ENCODE results near the gene GTF2H3. TPM values are rescaled to one million over a fixed set of nuclear protein-coding genes. Genes with fewer than 3 reads are reported as not detected.

GTF2H3 gene
- total RNA-seq, 2 experiments from 2014 or later: 60.4 to 77.1 TPM

DNA sequence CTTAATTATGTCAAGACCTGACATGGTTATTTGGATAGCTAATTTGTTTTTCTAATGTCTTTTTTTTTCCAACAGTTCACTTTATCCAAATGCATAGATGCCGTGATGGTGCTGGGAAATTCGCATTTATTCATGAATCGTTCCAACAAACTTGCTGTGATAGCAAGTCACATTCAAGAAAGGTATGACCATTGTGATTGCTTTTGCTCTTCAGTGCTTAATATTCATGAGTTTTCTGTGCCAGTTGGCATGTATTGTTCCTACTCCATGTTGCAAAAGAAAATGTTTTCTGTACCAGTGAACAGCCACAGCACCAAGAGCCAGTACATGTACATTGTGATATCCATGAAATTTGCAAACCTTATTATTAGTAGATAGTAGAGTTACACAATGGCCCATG, 11.8 kb downstream of the GTF2H3 start:
- CTCF ChIA-PET: interaction anchor here (0.7 kb wide), 1 partner anchor 1403 kb away, joined by 4 read pairs; no protein-coding TSS in a partner anchor
- no peaks in the 10 kb centered on the region for H3K9me3 Mint-ChIP-seq (ENCODE audit: low read depth)
- no peak overlapping the region for H3K27ac Mint-ChIP-seq
- H3K4me1 Mint-ChIP-seq: no peaks in the 10 kb centered on the region
- POLR2A ChIA-PET: no interaction called here
- intact Hi-C loops (cut with DNase I, micrococcal nuclease): no loop called here
- DNase-seq (no peak), ATAC-seq (no peak)
- peaks cover 30% of the 10 kb centered on the region for H3K36me3 Mint-ChIP-seq (ENCODE audit: low read depth)
- H3K4me3 Mint-ChIP-seq: no peak overlapping the region
- no peaks in the 10 kb centered on the region for H3K27me3 Mint-ChIP-seq

- intact Hi-C loops (cut with DNase I, micrococcal nuclease): no loop called here
- no peak for ATAC-seq
- ChIA-PET CTCF (no interaction called here), POLR2A (no interaction called here)
- H3K36me3 Mint-ChIP-seq (ENCODE audit: low read depth): peaks cover 35% of the 10 kb centered on the region
- H3K9me3 Mint-ChIP-seq (ENCODE audit: low read depth): no peaks in the 10 kb centered on the region
- no peak overlapping the region for H3K4me3 Mint-ChIP-seq
- H3K27ac Mint-ChIP-seq: no peak overlapping the region
- no peaks in the 10 kb centered on the region for H3K27me3 Mint-ChIP-seq
- no peak for DNase-seq
- no peaks in the 10 kb centered on the region for H3K4me1 Mint-ChIP-seq
These were observed 12.2 kb downstream of the GTF2H3 start for GRCh38 chr12:123645878-123646277.

- Mint-ChIP-seq H3K27me3 (no peaks in the 10 kb centered on the region), H3K4me1 (no peaks in the 10 kb centered on the region), H3K9me3 (ENCODE audit: low read depth) (no peaks in the 10 kb centered on the region), H3K36me3 (ENCODE audit: low read depth) (peaks cover 41% of the 10 kb centered on the region), H3K27ac (no peak overlapping the region), H3K4me3 (no peak overlapping the region)
- intact Hi-C loops (cut with DNase I, micrococcal nuclease): no loop called here
- no peak for ATAC-seq
- POLR2A ChIA-PET: no interaction called here
- CTCF ChIA-PET: interaction anchor here (1.1 kb wide), 1 partner anchor 238 kb away, joined by 3 read pairs; no protein-coding TSS in a partner anchor
- no peak for DNase-seq
These were observed 14.8 kb downstream of the GTF2H3 start for GRCh38 chr12:123648401-123648800.

DNA sequence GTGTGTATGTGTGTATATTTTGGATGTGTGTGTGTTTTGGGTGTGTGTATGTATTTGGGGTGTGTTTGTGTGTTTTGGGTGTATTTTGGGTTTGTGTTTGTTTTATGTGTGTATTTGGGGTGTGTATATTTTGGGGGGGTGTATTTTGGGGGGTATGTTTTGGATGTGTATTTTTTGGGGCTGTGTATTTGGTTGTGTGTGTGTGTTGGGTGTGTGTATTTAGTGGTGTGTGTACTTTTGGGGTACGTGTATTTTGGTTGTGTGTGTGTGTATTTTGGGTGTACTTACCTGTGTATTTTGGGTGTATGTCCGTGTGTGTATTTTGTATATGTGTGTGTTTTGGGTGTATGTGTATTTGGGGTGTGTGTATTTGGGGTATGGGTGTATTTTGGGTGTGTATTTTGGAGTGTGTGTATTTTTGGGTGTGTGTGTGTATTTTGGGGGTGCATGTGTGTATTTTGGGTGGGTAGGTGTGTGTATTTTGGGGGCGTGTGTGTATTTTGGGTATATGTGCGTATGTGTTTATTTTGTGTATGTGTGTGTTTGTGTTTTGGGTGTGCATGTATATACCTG, 20.6 kb downstream of the GTF2H3 start:
- Mint-ChIP-seq H3K4me3 (no peak overlapping the region), H3K9me3 (ENCODE audit: low read depth) (no peaks in the 10 kb centered on the region), H3K36me3 (ENCODE audit: low read depth) (peaks cover 54% of the 10 kb centered on the region), H3K4me1 (no peaks in the 10 kb centered on the region), H3K27ac (no peak overlapping the region), H3K27me3 (no peaks in the 10 kb centered on the region)
- POLR2A ChIA-PET: no interaction called here
- DNase-seq (no peak), ATAC-seq (no peak)
- intact Hi-C loops (cut with DNase I, micrococcal nuclease): no loop called here
- CTCF ChIA-PET: no interaction called here

DNA sequence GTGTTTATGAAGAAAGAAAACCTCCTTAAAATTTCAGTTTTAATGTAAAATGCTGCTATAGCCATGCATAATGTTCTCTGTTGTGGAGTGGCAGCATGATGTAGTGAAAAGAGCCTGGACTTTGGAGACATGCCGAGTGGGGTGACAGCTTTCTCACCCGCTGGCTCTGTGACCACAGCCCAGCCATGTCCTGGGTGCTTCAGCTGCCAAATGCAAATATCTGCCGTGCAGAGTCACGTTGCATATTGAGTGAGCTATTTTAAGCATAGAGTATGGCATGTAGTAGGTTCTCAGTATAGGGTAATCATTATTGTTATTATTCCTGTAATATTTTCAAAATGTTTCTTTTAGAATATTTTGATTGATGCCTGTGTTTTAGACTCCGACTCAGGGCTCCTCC, 21.8 kb downstream of the GTF2H3 start:
- Mint-ChIP-seq H3K4me1 (peaks cover 10% of the 10 kb centered on the region), H3K27ac (no peak overlapping the region), H3K9me3 (ENCODE audit: low read depth) (no peaks in the 10 kb centered on the region), H3K4me3 (no peak overlapping the region), H3K27me3 (no peaks in the 10 kb centered on the region), H3K36me3 (ENCODE audit: low read depth) (peaks cover 60% of the 10 kb centered on the region)
- CTCF ChIA-PET: no interaction called here
- POLR2A ChIA-PET: no interaction called here
- DNase-seq (no peak), ATAC-seq (no peak)
- intact Hi-C loops (cut with DNase I, micrococcal nuclease): no loop called here

GRCh38 chr12:123656392-123656791, 22.8 kb downstream of the GTF2H3 start:
- DNase-seq (no peak), ATAC-seq (no peak)
- no peaks in the 10 kb centered on the region for H3K27me3 Mint-ChIP-seq
- ChIA-PET CTCF (interaction anchor here (0.7 kb wide), 2 partner anchors 14 to 718 kb away, joined by 3 read pairs; no protein-coding TSS in a partner anchor), POLR2A (no interaction called here)
- peaks cover 10% of the 10 kb centered on the region for H3K4me1 Mint-ChIP-seq
- H3K4me3 Mint-ChIP-seq: no peak overlapping the region
- peaks cover 57% of the 10 kb centered on the region for H3K36me3 Mint-ChIP-seq (ENCODE audit: low read depth)
- no peak overlapping the region for H3K27ac Mint-ChIP-seq
- no peaks in the 10 kb centered on the region for H3K9me3 Mint-ChIP-seq (ENCODE audit: low read depth)
- intact Hi-C loops (cut with DNase I, micrococcal nuclease): no loop called here

- Mint-ChIP-seq H3K27ac (peak overlapping the region; percentile 15), H3K9me3 (ENCODE audit: low read depth) (no peaks in the 10 kb centered on the region), H3K36me3 (ENCODE audit: low read depth) (peaks cover 52% of the 10 kb centered on the region), H3K4me3 (no peak overlapping the region), H3K4me1 (peaks cover 10% of the 10 kb centered on the region), H3K27me3 (no peaks in the 10 kb centered on the region)
- ChIA-PET POLR2A (no interaction called here), CTCF (interaction anchor here (0.6 to 0.7 kb wide), 3 partner anchors 14 to 717 kb away, joined by 3 to 4 read pairs (median 3); no protein-coding TSS in a partner anchor)
- DNase-seq (no peak), ATAC-seq (no peak)
- intact Hi-C loops (cut with DNase I, micrococcal nuclease): no loop called here
These were observed 23.6 kb downstream of the GTF2H3 start for GRCh38 chr12:123657211-123657610.

GRCh38 chr12:123659996-123660727, 26.5 kb downstream of the GTF2H3 start:
- no peaks in the 10 kb centered on the region for H3K9me3 Mint-ChIP-seq (ENCODE audit: low read depth)
- ATAC-seq (no peak), DNase-seq (no peak)
- H3K36me3 Mint-ChIP-seq (ENCODE audit: low read depth): peaks cover 50% of the 10 kb centered on the region
- no peak overlapping the region for H3K4me3 Mint-ChIP-seq
- ChIA-PET CTCF (no interaction called here), POLR2A (no interaction called here)
- intact Hi-C loops (cut with DNase I, micrococcal nuclease): no loop called here
- H3K27me3 Mint-ChIP-seq: no peaks in the 10 kb centered on the region
- peaks cover 10% of the 10 kb centered on the region for H3K4me1 Mint-ChIP-seq
- H3K27ac Mint-ChIP-seq: peak overlapping the region; percentile 65

GRCh38 chr12:123667771-123668170, 34.1 kb downstream of the GTF2H3 start:
- Mint-ChIP-seq H3K4me3 (no peak overlapping the region), H3K27me3 (no peaks in the 10 kb centered on the region), H3K4me1 (peaks cover 15% of the 10 kb centered on the region), H3K27ac (no peak overlapping the region), H3K9me3 (ENCODE audit: low read depth) (no peaks in the 10 kb centered on the region), H3K36me3 (ENCODE audit: low read depth) (peaks cover 13% of the 10 kb centered on the region)
- ChIA-PET POLR2A (no interaction called here), CTCF (no interaction called here)
- no peak for ATAC-seq
- no peak for DNase-seq
- intact Hi-C loops (cut with DNase I, micrococcal nuclease): no loop called here

GRCh38 chr12:123670882-123671728, 37.5 kb downstream of the GTF2H3 start, which contains the start of gene TCTN2:
Gene TCTN2 (plus strand): TSS chr12:123671113. CDS start chr12:123671241, 128 bp downstream.
- intact Hi-C loops (cut with DNase I, micrococcal nuclease): loop anchor here (1.0 to 5.0 kb wide), 7 partner anchors 38 to 400 kb away; partner anchors contain the start of genes ATP6V0A2 (in 2 of the 2), CCDC92 (in 1 of the 2), CDK2AP1 (in 1 of the 2) and DDX55 (in 1 of the 2)

GRCh38 chr12:123671876-123672275, 38.2 kb downstream of the GTF2H3 start:
- Mint-ChIP-seq H3K27ac (no peak overlapping the region), H3K4me3 (peak overlapping the region; percentile 78), H3K4me1 (peaks cover 15% of the 10 kb centered on the region), H3K27me3 (no peaks in the 10 kb centered on the region), H3K36me3 (ENCODE audit: low read depth) (peaks cover 2% of the 10 kb centered on the region), H3K9me3 (ENCODE audit: low read depth) (no peaks in the 10 kb centered on the region)
- CTCF ChIA-PET: no interaction called here
- intact Hi-C loops (cut with DNase I, micrococcal nuclease): loop anchor here (1.0 to 5.0 kb wide), 7 partner anchors 39 to 401 kb away; partner anchors contain the start of genes ATP6V0A2 (in 2 of the 2), CCDC92 (in 1 of the 2), CDK2AP1 (in 1 of the 2) and DDX55 (in 1 of the 2)
- DNase-seq: no peak
- no peak for ATAC-seq
- POLR2A ChIA-PET: interaction anchor here (2.0 kb wide), 1 partner anchor 41 kb away, joined by 5 read pairs; the partner anchor contains the start of gene ATP6V0A2

More at GRCh38 chr12:123670882-123671728, 37.5 kb downstream of the GTF2H3 start, which contains the start of gene TCTN2:
- H3K36me3 Mint-ChIP-seq (ENCODE audit: low read depth): peaks cover 2% of the 10 kb centered on the region
- peak; percentile 100 for ATAC-seq
- ChIA-PET POLR2A (interaction anchor here (2.0 kb wide), 1 partner anchor 41 kb away, joined by 5 read pairs; the partner anchor contains the start of gene ATP6V0A2), CTCF (interaction anchor here (0.7 to 1.0 kb wide), 4 partner anchors 52 to 109 kb away, joined by 3 to 4 read pairs (median 3); no protein-coding TSS in a partner anchor)
- H3K9me3 Mint-ChIP-seq (ENCODE audit: low read depth): no peaks in the 10 kb centered on the region
- peak within 1 kb of the TSS; percentile 25 for H3K27ac Mint-ChIP-seq
- H3K27me3 Mint-ChIP-seq: no peaks in the 10 kb centered on the region
- H3K4me1 Mint-ChIP-seq: peaks cover 15% of the 10 kb centered on the region
- DNase-seq: peak; percentile 98
- H3K4me3 Mint-ChIP-seq: peak within 1 kb of the TSS; percentile 78
